Measurements from ENCODE around the gene TRPV5.

DNA sequence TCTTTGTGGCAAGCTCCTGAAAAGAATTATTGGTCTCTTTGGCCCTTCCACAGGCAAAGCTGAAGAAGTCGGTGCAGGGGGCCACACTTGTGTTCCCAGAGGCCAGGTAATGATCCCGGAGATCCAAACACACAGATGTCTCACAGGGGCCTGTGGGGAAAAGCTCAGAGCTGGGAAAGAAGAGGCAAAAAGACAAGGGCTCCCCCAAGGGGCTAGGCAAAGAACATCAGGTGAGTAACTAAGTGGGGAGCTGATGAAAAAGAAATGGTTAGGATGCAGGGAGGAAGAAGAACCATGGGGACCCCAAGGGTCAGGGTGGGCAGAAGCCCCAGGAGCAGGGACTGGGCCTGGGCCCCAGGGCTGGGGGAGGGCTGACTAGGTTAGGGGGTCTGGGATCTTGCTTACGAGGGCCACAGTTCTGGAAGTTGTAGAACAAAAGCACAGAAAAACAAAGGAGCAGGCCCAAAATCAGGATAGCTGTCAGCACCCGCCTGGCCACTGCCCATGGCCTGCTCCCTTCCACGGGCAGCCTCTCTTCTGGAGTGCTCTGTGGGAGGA is 27.5 kb upstream of the TRPV5 start:
- TF ChIP-seq POLR2A (IDR thresholded peaks at IDR 0.05; ENCODE audit: low read depth, low read length) (no peak), POLR2AphosphoS5 (IDR thresholded peaks at IDR 0.05; ENCODE audit: insufficient read depth, low read depth, low read length) (no peak), GATA2 (IDR thresholded peaks at IDR 0.05; ENCODE audit: insufficient read depth, insufficient read length, low read depth, low read length) (no peak), EZH2 (IDR thresholded peaks at IDR 0.05; ENCODE audit: borderline replicate concordance, low read depth, low read length, severe bottlenecking) (no peak)
- TF ChIP-seq, protein P1, sequence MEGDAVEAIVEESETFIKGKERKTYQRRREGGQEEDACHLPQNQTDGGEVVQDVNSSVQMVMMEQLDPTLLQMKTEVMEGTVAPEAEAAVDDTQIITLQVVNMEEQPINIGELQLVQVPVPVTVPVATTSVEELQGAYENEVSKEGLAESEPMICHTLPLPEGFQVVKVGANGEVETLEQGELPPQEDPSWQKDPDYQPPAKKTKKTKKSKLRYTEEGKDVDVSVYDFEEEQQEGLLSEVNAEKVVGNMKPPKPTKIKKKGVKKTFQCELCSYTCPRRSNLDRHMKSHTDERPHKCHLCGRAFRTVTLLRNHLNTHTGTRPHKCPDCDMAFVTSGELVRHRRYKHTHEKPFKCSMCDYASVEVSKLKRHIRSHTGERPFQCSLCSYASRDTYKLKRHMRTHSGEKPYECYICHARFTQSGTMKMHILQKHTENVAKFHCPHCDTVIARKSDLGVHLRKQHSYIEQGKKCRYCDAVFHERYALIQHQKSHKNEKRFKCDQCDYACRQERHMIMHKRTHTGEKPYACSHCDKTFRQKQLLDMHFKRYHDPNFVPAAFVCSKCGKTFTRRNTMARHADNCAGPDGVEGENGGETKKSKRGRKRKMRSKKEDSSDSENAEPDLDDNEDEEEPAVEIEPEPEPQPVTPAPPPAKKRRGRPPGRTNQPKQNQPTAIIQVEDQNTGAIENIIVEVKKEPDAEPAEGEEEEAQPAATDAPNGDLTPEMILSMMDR (IDR thresholded peaks at IDR 0.05; ENCODE audit: extremely low read depth in 1 of 2, insufficient read depth in 1 of 2, low read depth in 1 of 2, low read length in 2 of 2): no peak
